K562 (cell line): Measurements from ENCODE around the gene KCNAB1. TPM values are rescaled to one million over a fixed set of nuclear protein-coding genes. Genes with fewer than 3 reads are reported as not detected.

Experiments used
- CBX3 ChIP-seq, 2 experiments: IDR thresholded peaks; 1 replicate in 1 of 2; 2 replicates in 1 of 2; pipeline ENCODE4 v1.6.1; 2012; ENCODE audit warnings: inconsistent platforms in 2 of 2, low read length in 2 of 2, borderline replicate concordance in 1 of 2, control low read depth in 1 of 2
- CCNT2 ChIP-seq: IDR thresholded peaks from 2 replicates; pipeline ENCODE4 v1.6.1; 2011; ENCODE audit warnings: borderline replicate concordance, low read depth, mild to moderate bottlenecking, moderate library complexity, mixed read lengths, low read length; ENCODE audit not compliant: insufficient read length; ENCODE audit errors: extremely low read depth
- DDX20 ChIP-seq: fragments of 450-650 bp; IDR thresholded peaks from 2 replicates; pipeline ENCODE4 v1.6.1; 2016; ENCODE audit warnings: missing genetic modification characterization, low read depth, mild to moderate bottlenecking, missing compliant biosample characterization, moderate library complexity
- EP400 ChIP-seq: fragments of 450-650 bp; IDR thresholded peaks from 2 replicates; pipeline ENCODE4 v1.6.1; 2017; ENCODE audit warnings: antibody characterized with exemption, mild to moderate bottlenecking, moderate library complexity
- MCM5 ChIP-seq: fragments of 450-650 bp; IDR thresholded peaks from 2 replicates; pipeline ENCODE4 v1.6.1; 2016; ENCODE audit warnings: low read depth
- NFE2L1 ChIP-seq: fragments of 450-650 bp; IDR thresholded peaks from 2 replicates; pipeline ENCODE4 v1.6.1; 2016; ENCODE audit warnings: missing genetic modification characterization, low read depth, mild to moderate bottlenecking, missing compliant biosample characterization, moderate library complexity, borderline replicate concordance
- NR2F6 ChIP-seq: fragments of 450-650 bp; formaldehyde crosslinking; IDR thresholded peaks from 2 replicates; pipeline ENCODE4 v1.4.0; 2020; ENCODE audit warnings: mild to moderate bottlenecking
- POLR2B ChIP-seq: fragments of 450-650 bp; IDR thresholded peaks from 2 replicates; pipeline ENCODE4 v1.6.1; 2018; ENCODE audit warnings: low read depth; ENCODE audit not compliant: partially characterized antibody
- RAD21 ChIP-seq, 2 experiments: fragments of 250-450 bp in 1 of 2; fragments of 450-650 bp in 1 of 2; sonication (Bioruptor Pico) in 1 of 2; formaldehyde crosslinking in 1 of 2; IDR thresholded peaks in 1 of 2; conservative IDR thresholded peaks in 1 of 2; 2 replicates each; pipeline versions ENCODE4 v1.4.0 to v1.8.0; 2020 to 2022; ENCODE audit warnings: mild to moderate bottlenecking in 2 of 2, moderate library complexity in 1 of 2
- RAD51 ChIP-seq: fragments of 450-650 bp; IDR thresholded peaks from 2 replicates; pipeline ENCODE4 v1.7.1; 2016; ENCODE audit warnings: low read depth, mild to moderate bottlenecking, borderline replicate concordance
- SIN3A ChIP-seq, 2 experiments: fragments of 150-350 bp in 1 of 2; IDR thresholded peaks; 2 replicates each; pipeline ENCODE4 v1.6.1; 2011 to 2016; ENCODE audit warnings: borderline replicate concordance in 2 of 2, low read depth in 2 of 2, low read length in 2 of 2, mild to moderate bottlenecking in 2 of 2, moderate library complexity in 2 of 2; ENCODE audit not compliant: control insufficient read depth in 1 of 2
- SMAD1 ChIP-seq: fragments of 150-350 bp; IDR thresholded peaks from 2 replicates; pipeline ENCODE4 v1.6.1; 2014; ENCODE audit warnings: low read length, low read depth; ENCODE audit not compliant: partially characterized antibody
- SMARCE1 ChIP-seq: fragments of 450-650 bp; IDR thresholded peaks from 2 replicates; pipeline ENCODE4 v1.7.1; 2016; ENCODE audit warnings: mild to moderate bottlenecking
- SMC3 ChIP-seq: conservative IDR thresholded peaks from 2 replicates; pipeline ENCODE4 v1.6.1; 2011; ENCODE audit warnings: low read depth, low read length, improper control_type of control experiment; ENCODE audit not compliant: insufficient read depth
- SRSF9 ChIP-seq: fragments of 200-400 bp; formaldehyde crosslinking; IDR thresholded peaks from 2 replicates; pipeline ENCODE4 v1.6.1; 2017; ENCODE audit warnings: low read depth, low read length, borderline replicate concordance
- TCF7L2 ChIP-seq: fragments of 150-350 bp; IDR thresholded peaks from 2 replicates; pipeline ENCODE4 v1.6.1; 2016; ENCODE audit warnings: low read depth, mild to moderate bottlenecking, low read length, moderate library complexity
- U2AF1 ChIP-seq: fragments of 200-400 bp; formaldehyde crosslinking; optimal IDR thresholded peaks from 2 replicates; pipeline ENCODE3; 2017; ENCODE audit warnings: mild to moderate bottlenecking, low read depth, low read length, moderate library complexity
- ZNF197 ChIP-seq: fragments of 200-800 bp; sonication (Bioruptor generic); IDR thresholded peaks from 2 replicates; pipeline ENCODE4 v1.6.1; 2016; ENCODE audit warnings: low read depth, missing genetic modification characterization, missing compliant biosample characterization
- ZNF239 ChIP-seq: fragments of 250-450 bp; sonication (Bioruptor Pico); IDR thresholded peaks from 2 replicates; pipeline ENCODE4 v1.4.0; 2020; ENCODE audit warnings: mild to moderate bottlenecking
- ZNF507 ChIP-seq: conservative IDR thresholded peaks from 2 replicates; pipeline ENCODE4 v1.6.1; 2017; ENCODE audit warnings: missing genetic modification characterization, missing compliant biosample characterization
- polyA plus RNA-seq, 8 experiments: library from polyadenylated mRNA; depleted of rRNA in 4 of 8; stranded (reverse) in 5 of 8; unstranded in 3 of 8; fragments of >200 nt; fragmentation: Nextera tagmentation in 2 of 8; fragmentation: Illumina TruSeq in 1 of 8; extraction: Ambion mirVana in 2 of 8; extraction: Trizol in 1 of 8; gene quantifications; 2 replicates each; pipeline versions ENCODE4 v1.2.1 to v1.2.3, GENCODE V29; 2011 to 2014; ENCODE audit warnings: inconsistent platforms in 1 of 8, missing spikeins in 1 of 8
- total RNA-seq, 7 experiments: library from RNA; depleted of rRNA in 6 of 7; stranded (reverse); fragments of >200 nt in 6 of 7; fragmentation: Illumina TruSeq in 2 of 7; extraction: Trizol in 2 of 7; gene quantifications; 2 replicates each; pipeline versions ENCODE4 v1.2.1 to v1.2.3, GENCODE V29; 2011 to 2021; ENCODE audit warnings: low replicate concordance in 1 of 7
- TF ChIP-seq, protein P1 (sequence below): fragments of 450-650 bp; formaldehyde crosslinking; conservative IDR thresholded peaks from 2 replicates; pipeline ENCODE4 v1.4.0; 2022; ENCODE audit warnings: mild to moderate bottlenecking, missing genetic modification characterization
- TF ChIP-seq, protein P2 (sequence below): sonication (generic); formaldehyde crosslinking; IDR thresholded peaks from 2 replicates; pipeline ENCODE4 v1.8.1; 2023; ENCODE audit warnings: mild to moderate bottlenecking, missing genetic modification reagents, moderate library complexity
- TF ChIP-seq, protein P3 (sequence below): fragments of 450-650 bp; formaldehyde crosslinking; IDR thresholded peaks from 2 replicates; pipeline ENCODE4 v1.4.0; 2020; ENCODE audit warnings: mild to moderate bottlenecking, mixed read lengths
- TF ChIP-seq, protein P4 (sequence below): sonication (generic); IDR thresholded peaks from 2 replicates; pipeline ENCODE4 v1.6.1; 2016

The KCNAB1 gene
- total and polyA plus RNA-seq, 9 of the 15 experiments (the other 6 are each of a cell fraction or from before 2014, with no cell fraction given): 0.14 to 1.2 (median 0.51) TPM

DNA sequence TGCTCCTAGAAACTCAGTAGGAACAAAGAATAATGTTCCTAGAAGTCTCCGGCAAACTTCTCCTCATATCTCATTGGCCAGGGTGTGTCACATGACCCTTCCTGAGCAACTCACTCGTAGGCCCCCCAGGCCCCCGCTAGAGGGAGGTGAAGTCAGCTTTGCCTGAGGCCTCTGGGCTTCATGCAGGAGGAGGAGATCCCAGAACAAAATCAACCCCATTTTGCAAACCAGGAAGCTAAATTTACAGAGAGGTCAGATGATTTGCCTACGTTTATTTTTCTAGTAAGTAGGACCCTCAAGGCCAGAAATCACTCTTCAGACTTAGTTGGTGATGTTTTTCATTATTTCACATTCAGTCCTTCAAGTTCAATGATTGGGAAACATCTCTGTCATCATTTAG, 335.5 kb downstream of the KCNAB1 start (continued):
- TF ChIP-seq, protein P1, sequence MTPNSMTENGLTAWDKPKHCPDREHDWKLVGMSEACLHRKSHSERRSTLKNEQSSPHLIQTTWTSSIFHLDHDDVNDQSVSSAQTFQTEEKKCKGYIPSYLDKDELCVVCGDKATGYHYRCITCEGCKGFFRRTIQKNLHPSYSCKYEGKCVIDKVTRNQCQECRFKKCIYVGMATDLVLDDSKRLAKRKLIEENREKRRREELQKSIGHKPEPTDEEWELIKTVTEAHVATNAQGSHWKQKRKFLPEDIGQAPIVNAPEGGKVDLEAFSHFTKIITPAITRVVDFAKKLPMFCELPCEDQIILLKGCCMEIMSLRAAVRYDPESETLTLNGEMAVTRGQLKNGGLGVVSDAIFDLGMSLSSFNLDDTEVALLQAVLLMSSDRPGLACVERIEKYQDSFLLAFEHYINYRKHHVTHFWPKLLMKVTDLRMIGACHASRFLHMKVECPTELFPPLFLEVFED (CRISPR knock-in tag): no peak
- TF ChIP-seq, protein P2, sequence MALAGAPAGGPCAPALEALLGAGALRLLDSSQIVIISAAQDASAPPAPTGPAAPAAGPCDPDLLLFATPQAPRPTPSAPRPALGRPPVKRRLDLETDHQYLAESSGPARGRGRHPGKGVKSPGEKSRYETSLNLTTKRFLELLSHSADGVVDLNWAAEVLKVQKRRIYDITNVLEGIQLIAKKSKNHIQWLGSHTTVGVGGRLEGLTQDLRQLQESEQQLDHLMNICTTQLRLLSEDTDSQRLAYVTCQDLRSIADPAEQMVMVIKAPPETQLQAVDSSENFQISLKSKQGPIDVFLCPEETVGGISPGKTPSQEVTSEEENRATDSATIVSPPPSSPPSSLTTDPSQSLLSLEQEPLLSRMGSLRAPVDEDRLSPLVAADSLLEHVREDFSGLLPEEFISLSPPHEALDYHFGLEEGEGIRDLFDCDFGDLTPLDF (CRISPR knock-in tag): no peak
- no peak for TF ChIP-seq SMAD1
- peak in 1 of 2 experiments; percentile 69; a peak in 2 of 4 replicates for TF ChIP-seq RAD21 (CRISPR knock-in tag; conservative IDR thresholded peaks at IDR 0.05 in 1 of 2, IDR thresholded peaks at IDR 0.05 in 1 of 2)
- no peak for TF ChIP-seq SMARCE1
- no peak for TF ChIP-seq U2AF1
- no peak for TF ChIP-seq NR2F6 (CRISPR knock-in tag)
- 0 out of 2 replicates have a peak, but pooled peaks have one; percentile 21 for TF ChIP-seq ZNF239 (CRISPR knock-in tag)
- no peak for TF ChIP-seq SRSF9
- no peak for TF ChIP-seq SIN3A (IDR thresholded peaks at IDR 0.05; ENCODE audit: borderline replicate concordance in 2 of 2, control insufficient read depth in 1 of 2, low read depth in 2 of 2, low read length in 2 of 2)
- 0 out of 3 replicates have a peak, but pooled peaks of 1 of the 2 experiments have one; percentile 58 for TF ChIP-seq CBX3 (IDR thresholded peaks at IDR 0.05; ENCODE audit: borderline replicate concordance in 1 of 2, low read length in 2 of 2)
- TF ChIP-seq EP400: no peak
- peak; percentile 90 for TF ChIP-seq RAD51
- no peak for TF ChIP-seq CCNT2
- TF ChIP-seq TCF7L2: no peak
- peak; percentile 81 for TF ChIP-seq DDX20
- TF ChIP-seq, protein P3, sequence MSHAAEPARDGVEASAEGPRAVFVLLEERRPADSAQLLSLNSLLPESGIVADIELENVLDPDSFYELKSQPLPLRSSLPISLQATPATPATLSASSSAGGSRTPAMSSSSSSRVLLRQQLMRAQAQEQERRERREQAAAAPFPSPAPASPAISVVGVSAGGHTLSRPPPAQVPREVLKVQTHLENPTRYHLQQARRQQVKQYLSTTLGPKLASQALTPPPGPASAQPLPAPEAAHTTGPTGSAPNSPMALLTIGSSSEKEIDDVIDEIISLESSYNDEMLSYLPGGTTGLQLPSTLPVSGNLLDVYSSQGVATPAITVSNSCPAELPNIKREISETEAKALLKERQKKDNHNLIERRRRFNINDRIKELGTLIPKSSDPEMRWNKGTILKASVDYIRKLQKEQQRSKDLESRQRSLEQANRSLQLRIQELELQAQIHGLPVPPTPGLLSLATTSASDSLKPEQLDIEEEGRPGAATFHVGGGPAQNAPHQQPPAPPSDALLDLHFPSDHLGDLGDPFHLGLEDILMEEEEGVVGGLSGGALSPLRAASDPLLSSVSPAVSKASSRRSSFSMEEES: peak; percentile 95
- no peak for TF ChIP-seq ZNF507 (tag)
- TF ChIP-seq MCM5: no peak
- TF ChIP-seq ZNF197 (CRISPR knock-in tag): peak; percentile 88
- peak; percentile 8; the same call in 1 of the 2 replicates for TF ChIP-seq NFE2L1
- no peak for TF ChIP-seq POLR2B
- TF ChIP-seq, protein P4, sequence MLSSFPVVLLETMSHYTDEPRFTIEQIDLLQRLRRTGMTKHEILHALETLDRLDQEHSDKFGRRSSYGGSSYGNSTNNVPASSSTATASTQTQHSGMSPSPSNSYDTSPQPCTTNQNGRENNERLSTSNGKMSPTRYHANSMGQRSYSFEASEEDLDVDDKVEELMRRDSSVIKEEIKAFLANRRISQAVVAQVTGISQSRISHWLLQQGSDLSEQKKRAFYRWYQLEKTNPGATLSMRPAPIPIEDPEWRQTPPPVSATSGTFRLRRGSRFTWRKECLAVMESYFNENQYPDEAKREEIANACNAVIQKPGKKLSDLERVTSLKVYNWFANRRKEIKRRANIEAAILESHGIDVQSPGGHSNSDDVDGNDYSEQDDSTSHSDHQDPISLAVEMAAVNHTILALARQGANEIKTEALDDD: no peak
- 0 out of 2 replicates have a peak, but pooled peaks have one; percentile 12 for TF ChIP-seq SMC3
